Choroid plexus epithelial cell (primary cell): ENCODE results near the gene G0S2.
A peak's percentile ranks its signal among the peaks of the same experiment; 100 is the strongest.

Source experiments
- DNase-seq: peaks from one replicate; pipeline ENCODE4 v3.0.0-alpha.2; 2010; ENCODE audit warnings: low read depth
- H3K4me3 ChIP-seq: 2 replicates; pipeline ENCODE4 v1.5.1; 2011; ENCODE audit warnings: low read depth, mild to moderate bottlenecking, control low read depth, low read length, moderate library complexity
- TF ChIP-seq, protein P1 (sequence below): conservative IDR thresholded peaks from 2 replicates; pipeline ENCODE4 v1.5.1; 2011; ENCODE audit warnings: low read depth, mild to moderate bottlenecking, control low read depth, inconsistent platforms, low read length, moderate library complexity

The G0S2 gene

GRCh38 chr1:209655411-209656231 is 19.6 kb upstream of the G0S2 start:
- TF ChIP-seq, protein P1, sequence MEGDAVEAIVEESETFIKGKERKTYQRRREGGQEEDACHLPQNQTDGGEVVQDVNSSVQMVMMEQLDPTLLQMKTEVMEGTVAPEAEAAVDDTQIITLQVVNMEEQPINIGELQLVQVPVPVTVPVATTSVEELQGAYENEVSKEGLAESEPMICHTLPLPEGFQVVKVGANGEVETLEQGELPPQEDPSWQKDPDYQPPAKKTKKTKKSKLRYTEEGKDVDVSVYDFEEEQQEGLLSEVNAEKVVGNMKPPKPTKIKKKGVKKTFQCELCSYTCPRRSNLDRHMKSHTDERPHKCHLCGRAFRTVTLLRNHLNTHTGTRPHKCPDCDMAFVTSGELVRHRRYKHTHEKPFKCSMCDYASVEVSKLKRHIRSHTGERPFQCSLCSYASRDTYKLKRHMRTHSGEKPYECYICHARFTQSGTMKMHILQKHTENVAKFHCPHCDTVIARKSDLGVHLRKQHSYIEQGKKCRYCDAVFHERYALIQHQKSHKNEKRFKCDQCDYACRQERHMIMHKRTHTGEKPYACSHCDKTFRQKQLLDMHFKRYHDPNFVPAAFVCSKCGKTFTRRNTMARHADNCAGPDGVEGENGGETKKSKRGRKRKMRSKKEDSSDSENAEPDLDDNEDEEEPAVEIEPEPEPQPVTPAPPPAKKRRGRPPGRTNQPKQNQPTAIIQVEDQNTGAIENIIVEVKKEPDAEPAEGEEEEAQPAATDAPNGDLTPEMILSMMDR: no peak
- no peak overlapping the region for H3K4me3 ChIP-seq
- DNase-seq: no peak

- TF ChIP-seq, protein P1: no peak
- peak; percentile 58 for DNase-seq
- no peak overlapping the region for H3K4me3 ChIP-seq
Observed at GRCh38 chr1:209657140-209657879, 17.9 kb upstream of the G0S2 start.

GRCh38 chr1:209657918-209658317 is 17.3 kb upstream of the G0S2 start:
- TF ChIP-seq, protein P1: no peak
- no peak for DNase-seq
- no peak overlapping the region for H3K4me3 ChIP-seq

DNA sequence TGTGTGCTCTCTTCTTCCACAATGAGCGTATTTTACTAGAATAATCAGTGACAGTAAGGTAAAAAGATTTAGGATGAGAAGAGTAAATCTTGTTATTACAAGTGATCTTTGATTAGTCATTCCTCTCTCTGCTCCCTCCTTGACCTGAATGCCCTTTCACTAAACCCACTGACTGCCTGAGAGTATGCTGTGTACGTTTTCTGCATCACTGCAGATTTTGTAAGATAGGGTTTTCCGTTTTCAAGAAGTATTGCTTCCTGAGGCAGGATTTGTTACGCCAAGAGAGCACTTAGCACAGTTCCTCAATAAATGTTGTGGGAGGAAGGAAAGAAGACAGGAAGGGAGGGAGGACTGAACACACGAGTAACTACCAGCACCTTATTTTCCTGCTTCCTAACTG is 15.3 kb upstream of the G0S2 start:
- DNase-seq: peak; percentile 48
- H3K4me3 ChIP-seq: no peak overlapping the region
- TF ChIP-seq, protein P1: no peak

DNA sequence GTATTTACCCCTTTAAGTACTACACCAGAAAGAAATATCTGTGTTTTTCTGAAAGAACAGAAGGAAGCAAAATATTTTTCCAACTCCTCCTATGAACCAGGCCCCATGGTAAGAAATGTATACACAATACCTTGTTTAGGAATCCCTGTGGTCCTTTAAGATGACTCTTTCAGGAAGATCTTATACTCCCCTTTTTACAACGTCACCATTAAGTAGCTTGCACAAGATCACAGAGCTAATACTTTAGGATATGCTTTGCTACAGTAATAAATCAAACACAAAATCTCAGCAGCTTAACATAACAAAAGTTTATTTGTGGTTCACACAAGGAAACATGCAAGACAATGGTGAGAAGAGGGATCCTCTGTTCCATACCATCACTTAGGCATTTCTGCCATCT is 14.1 kb upstream of the G0S2 start:
- no peak overlapping the region for H3K4me3 ChIP-seq
- TF ChIP-seq, protein P1: no peak
- DNase-seq: no peak

- H3K4me3 ChIP-seq: no peak overlapping the region
- DNase-seq: no peak
- TF ChIP-seq, protein P1: no peak
Observed at GRCh38 chr1:209662879-209663327, 12.3 kb upstream of the G0S2 start.
